PFSK-1 (cell line): ENCODE results near the gene SURF1.

ENCODE experiments used
- POLR2AphosphoS5 ChIP-seq: IDR thresholded peaks from 2 replicates; pipeline ENCODE4 v1.6.1; 2012; ENCODE audit warnings: low read depth, mild to moderate bottlenecking, control low read depth, low read length, moderate library complexity
- REST ChIP-seq, 2 experiments: IDR thresholded peaks; 2 replicates each; pipeline versions ENCODE4 v1.6.1 to v1.8.0; 2011 to 2012; ENCODE audit warnings: low read depth in 2 of 2, low read length in 2 of 2, control low read depth in 1 of 2, inconsistent platforms in 1 of 2, mild to moderate bottlenecking in 1 of 2, moderate library complexity in 1 of 2; ENCODE audit not compliant: insufficient read depth in 1 of 2

GRCh38 chr9:133368249-133368881 lies 12.1 kb upstream of the SURF1 start:
- TF ChIP-seq REST (IDR thresholded peaks at IDR 0.05; ENCODE audit: insufficient read depth in 1 of 2, low read depth in 2 of 2, low read length in 2 of 2) (no peak), POLR2AphosphoS5 (no peak)
